GM12864 (cell line): Measurements from ENCODE around the gene SSR3.
"Not testable (repeated sequence)": the region's sequence is repeated elsewhere in the genome, so short reads cannot be mapped to it uniquely, and the experiment has no call there.

Experiments
- DNase-seq: peaks from one replicate; pipeline ENCODE4 v3.0.0-alpha.2; 2011; ENCODE audit warnings: low read depth
- H3K4me3 ChIP-seq: 2 replicates; pipeline ENCODE4 v1.5.1; 2011; ENCODE audit warnings: mild to moderate bottlenecking, low read depth, low read length, control low read depth
- TF ChIP-seq, protein P1 (sequence below): IDR thresholded peaks from 2 replicates; pipeline ENCODE4 v1.5.1; 2011; ENCODE audit warnings: low read depth, mild to moderate bottlenecking, moderate library complexity, low read length, control low read depth, inconsistent platforms; ENCODE audit errors: missing control alignments

SSR3 gene

DNA sequence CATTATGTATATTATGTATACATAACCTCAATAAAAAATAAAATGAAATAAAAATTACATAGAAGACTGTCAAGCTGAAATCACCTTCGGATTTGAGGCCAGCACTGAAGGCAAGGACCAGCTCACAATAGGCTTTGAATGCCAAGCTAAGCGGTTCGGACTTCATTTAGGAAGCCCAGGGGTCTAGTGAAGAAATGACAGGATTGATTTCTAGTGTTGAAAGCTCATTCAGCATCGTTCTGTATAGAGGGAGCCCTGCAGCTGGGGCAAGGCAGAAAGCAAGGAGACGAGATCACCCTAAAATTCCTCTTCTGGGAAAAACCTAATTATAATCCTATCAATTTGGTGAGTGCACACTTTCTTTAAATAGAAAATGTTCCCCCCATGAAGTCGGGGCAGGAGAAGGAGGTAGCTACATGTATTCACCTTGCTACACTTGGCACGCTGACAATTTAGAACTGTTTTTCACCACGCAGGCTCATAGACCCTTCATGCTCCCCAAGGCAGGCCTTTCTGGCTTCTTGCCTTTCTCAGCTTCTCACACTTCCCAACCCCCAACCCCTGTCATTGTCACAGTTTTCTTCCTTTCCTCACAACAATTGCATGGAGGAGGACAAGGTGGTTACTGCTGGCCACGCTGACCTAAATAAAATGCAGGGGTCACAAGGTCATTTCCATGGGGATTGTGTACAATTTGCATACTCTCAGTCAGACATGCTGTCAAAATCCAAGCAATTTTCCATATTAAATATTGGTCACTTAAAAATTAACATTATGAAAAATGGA, 44.4 kb upstream of the SSR3 start:
- H3K4me3 ChIP-seq = no peak overlapping the region
- no peak for DNase-seq
- TF ChIP-seq, protein P1, sequence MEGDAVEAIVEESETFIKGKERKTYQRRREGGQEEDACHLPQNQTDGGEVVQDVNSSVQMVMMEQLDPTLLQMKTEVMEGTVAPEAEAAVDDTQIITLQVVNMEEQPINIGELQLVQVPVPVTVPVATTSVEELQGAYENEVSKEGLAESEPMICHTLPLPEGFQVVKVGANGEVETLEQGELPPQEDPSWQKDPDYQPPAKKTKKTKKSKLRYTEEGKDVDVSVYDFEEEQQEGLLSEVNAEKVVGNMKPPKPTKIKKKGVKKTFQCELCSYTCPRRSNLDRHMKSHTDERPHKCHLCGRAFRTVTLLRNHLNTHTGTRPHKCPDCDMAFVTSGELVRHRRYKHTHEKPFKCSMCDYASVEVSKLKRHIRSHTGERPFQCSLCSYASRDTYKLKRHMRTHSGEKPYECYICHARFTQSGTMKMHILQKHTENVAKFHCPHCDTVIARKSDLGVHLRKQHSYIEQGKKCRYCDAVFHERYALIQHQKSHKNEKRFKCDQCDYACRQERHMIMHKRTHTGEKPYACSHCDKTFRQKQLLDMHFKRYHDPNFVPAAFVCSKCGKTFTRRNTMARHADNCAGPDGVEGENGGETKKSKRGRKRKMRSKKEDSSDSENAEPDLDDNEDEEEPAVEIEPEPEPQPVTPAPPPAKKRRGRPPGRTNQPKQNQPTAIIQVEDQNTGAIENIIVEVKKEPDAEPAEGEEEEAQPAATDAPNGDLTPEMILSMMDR = no peak

DNA sequence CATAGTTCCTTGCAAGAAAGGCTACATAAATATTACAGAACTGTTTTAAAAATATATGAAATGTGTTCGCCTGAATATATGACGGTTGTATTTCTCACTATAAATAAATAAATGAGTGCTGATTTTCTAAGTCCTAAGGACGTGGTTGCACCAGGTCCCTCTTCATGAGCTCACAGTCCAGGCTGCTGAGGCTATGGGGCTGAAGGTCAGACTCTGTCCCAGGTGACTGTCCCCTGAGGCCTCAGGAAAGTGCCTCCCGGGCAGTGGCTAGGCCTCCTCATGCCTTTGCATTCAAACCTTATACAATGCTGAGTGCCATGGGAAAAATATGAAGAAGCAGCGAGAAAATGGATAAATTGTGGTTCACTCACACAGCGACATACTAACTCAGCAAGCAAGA, 43.5 kb upstream of the SSR3 start:
- no peak for DNase-seq
- H3K4me3 ChIP-seq = no peak overlapping the region
- TF ChIP-seq, protein P1 = no peak

DNA sequence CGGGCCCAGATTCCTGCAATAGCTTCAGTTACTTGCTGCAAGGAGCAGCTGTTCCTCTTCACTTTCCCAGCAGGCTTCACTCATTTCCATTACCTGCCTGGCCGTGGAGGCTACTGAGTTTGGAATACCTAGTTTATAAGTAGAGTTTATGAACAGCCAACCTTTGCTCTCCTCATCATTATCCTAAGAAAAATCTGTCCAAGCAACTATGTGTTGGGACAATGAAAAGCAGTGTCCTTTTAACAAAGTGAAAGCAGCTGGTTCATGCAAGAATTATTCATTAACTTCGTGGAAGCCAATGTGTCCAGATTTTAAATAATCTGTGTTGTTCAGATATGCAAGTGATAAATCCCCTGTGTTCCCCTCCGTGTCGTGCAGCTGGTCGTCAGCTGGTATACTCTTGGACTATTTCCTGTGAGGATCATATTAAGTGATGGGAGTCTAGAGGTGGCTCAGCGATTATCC, 39.3 kb upstream of the SSR3 start:
- TF ChIP-seq, protein P1 = no peak
- DNase-seq = no peak
- H3K4me3 ChIP-seq = no peak overlapping the region

DNA sequence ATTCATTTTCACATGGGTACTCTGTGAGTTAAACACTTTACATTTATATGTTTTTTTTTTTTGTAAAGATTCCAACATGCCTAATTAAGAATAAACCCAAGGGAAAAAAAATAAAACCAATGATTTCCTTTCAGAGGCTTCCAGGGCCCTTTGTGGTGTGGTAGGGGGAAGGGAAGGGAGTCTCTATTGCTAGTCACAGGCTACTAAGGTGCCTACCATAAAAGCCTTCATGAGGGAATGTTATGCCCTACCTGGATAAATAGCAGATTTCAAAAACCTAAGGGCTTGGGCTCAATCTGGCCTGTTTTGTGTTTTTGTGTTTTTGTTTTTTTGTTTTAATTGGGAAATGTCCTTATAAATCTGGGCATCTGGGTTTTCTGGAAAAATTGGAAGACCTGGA, 38.9 kb upstream of the SSR3 start:
- DNase-seq = no peak
- TF ChIP-seq, protein P1 = no peak
- H3K4me3 ChIP-seq = no peak overlapping the region

DNA sequence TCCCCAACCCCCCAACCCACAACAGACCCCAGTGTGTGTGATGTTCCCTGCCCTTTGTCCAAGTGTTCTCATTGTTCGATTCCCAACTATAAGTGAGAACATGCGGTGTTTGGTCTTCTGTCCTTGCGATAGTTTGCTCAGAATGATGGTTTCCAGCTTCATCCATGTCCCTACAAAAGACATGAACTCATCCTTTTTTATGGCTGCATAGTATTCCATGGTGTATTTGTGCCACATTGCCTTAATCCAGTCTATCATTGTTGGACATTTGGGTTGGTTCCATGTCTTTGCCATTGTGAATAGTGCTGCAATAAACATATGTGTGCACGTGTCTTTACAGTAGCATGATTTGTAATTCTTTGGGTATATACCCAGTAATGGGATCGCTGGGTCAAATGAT, 34.9 kb upstream of the SSR3 start:
- not testable (repeated sequence) for DNase-seq, H3K4me3 ChIP-seq

DNA sequence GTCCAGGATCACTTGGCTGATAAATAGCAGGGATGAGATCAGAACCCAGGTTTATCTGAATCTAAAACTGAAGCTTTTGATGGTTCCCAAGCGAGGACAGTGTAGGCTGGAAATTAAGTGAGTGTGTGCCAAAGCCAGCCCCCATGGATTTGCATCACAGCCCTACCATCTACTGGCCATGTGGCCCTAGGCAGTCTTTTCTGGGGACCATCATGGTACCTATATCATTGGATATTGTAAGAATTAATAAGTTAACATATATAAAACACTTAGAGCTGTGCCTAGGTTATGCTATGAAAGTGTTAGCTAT, 32.8 kb upstream of the SSR3 start:
- no peak for DNase-seq
- TF ChIP-seq, protein P1 = no peak
- no peak overlapping the region for H3K4me3 ChIP-seq

DNA sequence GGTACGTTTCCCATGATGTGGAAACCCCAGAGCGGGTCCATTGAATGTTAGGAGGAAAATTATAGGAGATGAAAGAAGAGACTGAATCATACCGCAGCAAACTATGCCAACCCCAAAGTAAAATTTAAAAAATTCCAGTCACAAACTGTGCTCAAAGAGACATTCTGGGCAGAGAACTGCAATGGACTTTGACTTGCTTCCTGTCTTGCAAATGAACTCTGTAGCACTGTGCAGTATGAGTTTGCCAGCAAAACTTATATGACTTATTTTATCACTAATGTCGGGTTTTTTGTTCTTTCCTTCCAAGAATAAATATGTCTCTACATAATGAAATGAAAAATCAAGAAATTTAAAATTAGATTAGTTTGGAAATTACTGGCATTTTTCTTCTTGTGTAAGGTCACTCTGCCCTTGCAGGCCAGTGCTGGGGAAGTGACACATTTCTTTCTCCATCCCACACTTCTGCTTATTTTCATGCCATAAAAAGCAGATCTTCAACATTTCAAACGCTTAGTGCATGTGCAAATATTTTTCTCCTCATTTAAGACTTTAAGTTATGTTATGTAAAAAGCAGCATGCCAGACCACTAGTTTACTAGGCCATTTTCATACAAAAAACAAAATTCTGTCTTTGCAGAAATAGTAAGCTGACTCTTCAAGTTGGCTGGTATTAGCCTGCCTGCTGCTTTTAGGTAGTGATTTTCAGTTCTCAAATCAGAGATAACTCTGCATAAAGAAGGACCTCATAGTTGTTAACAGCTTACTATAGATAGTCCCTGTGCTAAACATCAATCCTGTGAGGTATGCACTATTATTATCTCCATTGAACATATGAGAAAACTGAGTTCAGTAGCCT, 32.2 kb upstream of the SSR3 start:
- no peak for DNase-seq
- TF ChIP-seq, protein P1 = no peak

More for the DNA sequence above, 32.2 kb upstream of the SSR3 start:
- no peak overlapping the region for H3K4me3 ChIP-seq
